ELR (cell line): ENCODE measurements around the gene TJP1.
"Not testable (repeated sequence)": the region's sequence is repeated elsewhere in the genome, so short reads cannot be mapped to it uniquely, and the experiment has no call there.

ENCODE experiments used
- DNase-seq: peaks from one replicate; pipeline ENCODE4 v3.0.0-alpha.2; 2015; ENCODE audit warnings: low read depth

Gene TJP1

GRCh38 chr15:29799859-29800258, 22.4 kb downstream of the TJP1 start:
- DNase-seq, result no peak

DNA sequence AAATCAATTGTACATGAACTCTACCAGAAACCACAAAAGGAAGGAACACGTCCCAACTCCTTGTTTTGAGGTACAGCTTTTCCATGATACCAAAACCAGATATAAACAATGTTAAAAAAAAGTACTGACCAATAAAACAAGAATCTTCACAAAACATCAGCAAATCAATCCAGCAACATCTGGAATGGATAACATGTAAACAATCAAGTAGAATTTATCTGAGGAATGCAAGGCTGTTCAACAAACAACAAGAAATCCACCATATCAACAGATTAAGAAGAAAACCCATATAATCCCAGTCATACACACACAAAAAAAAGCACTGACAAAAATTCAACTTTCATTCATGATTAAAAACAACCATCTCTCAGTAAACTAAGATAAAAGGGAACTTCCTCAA, 26.7 kb downstream of the TJP1 start:
- no peak for DNase-seq

- no peak for DNase-seq
Measured at GRCh38 chr15:29792426-29793159, 29.7 kb downstream of the TJP1 start.

- no peak for DNase-seq
Measured at GRCh38 chr15:29790607-29791006, 31.7 kb downstream of the TJP1 start.

DNA sequence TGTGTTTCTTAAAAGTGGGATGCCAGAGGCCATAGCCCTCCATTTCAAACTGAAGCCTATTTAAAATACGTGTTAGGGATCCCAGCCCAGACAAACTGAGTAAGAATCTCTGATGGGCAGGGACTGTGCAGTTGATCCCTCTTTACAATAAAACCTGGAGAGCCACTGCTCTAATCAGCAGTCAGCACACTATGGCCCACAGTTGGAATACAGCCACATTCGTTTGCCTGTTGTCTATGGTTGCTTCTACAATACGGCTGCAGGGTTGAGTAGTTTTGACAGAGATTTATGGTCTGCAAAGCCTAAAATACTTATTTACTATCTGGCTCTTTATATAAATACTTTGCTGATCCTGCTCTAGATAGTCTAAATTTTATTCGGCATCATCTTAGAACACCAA, 32.4 kb downstream of the TJP1 start:
- no peak for DNase-seq

DNA sequence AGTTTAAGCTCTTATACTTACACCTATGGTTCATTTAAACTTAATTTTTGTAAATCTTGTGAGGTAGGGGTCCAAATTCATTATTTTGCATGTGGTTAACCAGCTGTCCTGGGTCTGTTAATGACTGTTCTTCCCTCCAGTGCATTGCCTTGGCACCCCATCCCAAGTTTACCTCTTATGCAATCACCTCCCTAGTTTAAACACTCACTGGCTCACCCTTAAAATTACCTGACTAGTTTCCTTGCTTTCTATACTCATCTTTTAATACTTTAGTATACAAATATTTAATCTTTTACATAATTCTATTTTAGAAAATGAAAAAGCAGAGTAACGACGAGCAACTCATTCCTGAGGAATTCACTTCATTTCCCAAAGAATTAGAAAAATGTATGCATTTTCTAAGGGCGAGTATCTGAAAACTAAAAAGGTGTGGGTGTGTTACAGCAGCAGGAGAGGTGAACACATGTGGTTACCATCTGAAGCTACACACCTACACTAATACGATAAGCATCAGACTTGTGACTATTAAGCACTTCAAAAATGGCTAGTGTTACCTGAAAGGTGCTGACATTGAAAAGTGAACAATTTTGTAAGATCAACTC, 33.7 kb downstream of the TJP1 start:
- DNase-seq, result peak; percentile 40

- DNase-seq, result no peak
Measured at GRCh38 chr15:29787767-29788166, 34.5 kb downstream of the TJP1 start.

- no peak for DNase-seq
Measured at GRCh38 chr15:29785642-29786041, 36.6 kb downstream of the TJP1 start.

- DNase-seq, result no peak
Measured at GRCh38 chr15:29785136-29785535, 37.1 kb downstream of the TJP1 start.

- peak; percentile 52 for DNase-seq
Measured at GRCh38 chr15:29784413-29784812, 37.9 kb downstream of the TJP1 start.

- DNase-seq, result peak; percentile 39
Measured at GRCh38 chr15:29782816-29783215, 39.5 kb downstream of the TJP1 start.

DNA sequence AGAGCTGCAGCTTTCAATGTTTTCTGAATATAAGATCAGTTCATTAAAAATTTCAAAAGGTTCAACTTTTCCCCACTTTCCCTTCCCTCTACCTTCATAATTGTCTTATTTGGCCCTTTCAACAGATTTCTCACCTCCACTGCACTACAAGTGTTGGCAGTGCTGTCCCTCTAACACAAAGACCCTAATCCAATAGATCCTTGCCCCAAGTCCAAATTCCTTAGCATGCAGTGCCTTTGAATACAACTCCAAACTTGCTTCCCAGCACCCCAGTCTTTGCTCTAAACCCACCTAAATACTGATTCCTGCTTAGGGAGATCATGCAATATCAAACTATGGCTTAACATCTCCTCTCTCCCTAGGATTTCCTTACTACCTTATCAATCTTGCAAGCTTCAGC, 43.9 kb downstream of the TJP1 start:
- DNase-seq, result no peak

- no peak for DNase-seq
Measured at GRCh38 chr15:29776859-29777258, 45.4 kb downstream of the TJP1 start.

DNA sequence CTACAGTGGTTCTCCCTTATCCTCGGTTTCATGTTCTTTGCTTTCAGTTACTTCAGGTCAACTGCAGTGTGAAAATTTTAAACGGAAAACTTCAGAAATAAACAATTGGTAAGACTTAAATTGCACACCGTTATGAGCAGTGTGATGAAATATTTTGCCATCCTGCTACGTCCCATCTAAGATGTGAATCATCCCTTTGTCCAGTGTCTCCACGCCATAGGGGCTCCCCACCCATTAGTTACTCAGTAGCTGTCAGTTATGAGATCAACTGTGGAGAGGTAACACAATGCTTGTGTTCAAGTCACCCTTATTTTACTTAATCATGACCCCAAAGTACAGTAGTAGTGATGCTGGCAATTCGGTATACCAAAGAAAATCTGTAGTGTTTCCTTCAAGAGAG, 47.4 kb downstream of the TJP1 start:
- peak; percentile 90 for DNase-seq

GRCh38 chr15:29773816-29774215, 48.5 kb downstream of the TJP1 start:
- DNase-seq, result peak; percentile 62

- DNase-seq, result no peak
Measured at GRCh38 chr15:29773000-29773399, 49.3 kb downstream of the TJP1 start.

GRCh38 chr15:29770796-29771195, 51.5 kb downstream of the TJP1 start:
- peak; percentile 74 for DNase-seq

DNA sequence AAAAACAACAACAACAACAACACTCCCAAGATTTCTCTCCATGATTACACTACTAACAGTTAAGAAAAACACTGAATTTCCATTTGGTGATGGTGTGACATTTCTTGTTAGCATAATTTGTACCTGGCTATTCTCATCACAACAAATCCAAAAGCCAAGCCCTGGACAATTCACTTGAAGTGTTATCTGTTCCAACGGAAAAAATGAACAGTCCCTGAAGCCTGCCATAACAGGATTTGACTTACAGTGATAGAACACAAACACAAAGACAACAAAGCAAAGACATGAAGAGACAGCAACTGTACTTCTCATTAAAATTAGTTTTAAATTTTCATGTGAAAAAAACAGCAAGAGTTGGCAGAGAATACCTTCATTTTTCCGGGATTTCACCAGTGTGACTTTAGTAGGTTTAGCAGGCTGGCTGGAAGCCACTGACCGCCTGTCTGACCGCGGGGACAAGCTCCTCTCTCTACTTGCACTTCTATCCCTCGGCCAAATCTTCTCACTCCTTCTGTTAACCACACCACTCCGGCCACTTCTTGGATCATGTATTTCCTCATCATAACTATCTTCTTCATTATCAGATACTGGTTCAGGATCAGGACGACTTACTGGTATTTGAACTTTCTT, 56.3 kb downstream of the TJP1 start:
- DNase-seq, result no peak

- no peak for DNase-seq
Measured at GRCh38 chr15:29765234-29765841, 56.9 kb downstream of the TJP1 start.

GRCh38 chr15:29759596-29759995, 62.7 kb downstream of the TJP1 start:
- no peak for DNase-seq

DNA sequence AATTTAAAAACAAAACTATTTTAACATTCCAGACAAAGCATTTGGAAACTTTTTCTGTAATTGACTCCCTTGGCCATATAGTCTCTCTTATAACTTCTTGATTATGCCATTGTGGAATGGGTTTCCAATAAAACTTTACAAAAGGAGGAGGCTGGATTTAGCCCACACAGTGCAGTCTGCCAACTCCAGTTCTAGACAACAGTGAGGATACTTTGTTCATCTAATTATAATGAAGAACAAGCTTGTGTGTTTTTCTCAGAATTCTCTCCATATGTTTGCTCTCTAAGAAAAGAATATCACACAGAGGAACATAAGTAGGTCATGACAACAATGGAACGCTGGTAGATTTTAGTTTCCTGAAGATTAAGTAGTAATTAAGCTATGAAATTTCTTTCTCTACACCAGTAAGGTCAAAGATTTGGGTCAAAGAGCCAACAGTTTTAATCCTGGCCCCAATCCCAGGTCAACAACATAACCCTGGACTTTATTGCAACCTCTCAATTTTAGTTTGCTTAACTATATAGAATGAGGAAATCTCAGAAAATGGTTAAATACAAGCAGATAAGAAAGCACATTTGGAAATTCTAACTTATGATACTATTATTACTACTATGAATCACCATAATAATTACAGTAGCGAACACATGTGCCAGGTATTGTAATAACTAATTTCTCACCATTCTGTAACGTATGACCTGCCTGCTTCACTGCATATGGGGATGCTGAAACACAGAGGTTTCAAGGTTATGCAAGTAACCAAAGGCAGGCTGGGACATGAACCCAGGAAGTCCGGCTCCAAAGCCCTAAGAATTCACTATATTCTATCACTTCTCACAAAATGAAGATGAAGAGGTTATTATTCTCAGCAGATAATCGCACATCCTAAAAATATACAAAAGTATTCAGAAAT, 65.7 kb downstream of the TJP1 start:
- no peak for DNase-seq

GRCh38 chr15:29754009-29754408, 68.3 kb downstream of the TJP1 start:
- not testable (repeated sequence) for DNase-seq
